ENCODE results near the gene HSF4. TPM values are rescaled to one million over a fixed set of nuclear protein-coding genes. Genes with fewer than 3 reads are reported as not detected.

The HSF4 gene
- total and polyA plus RNA-seq, 2 of the 4 experiments (the other 2 are of a cell fraction) = 0.54 to 7.5 TPM

GRCh38 chr16:67188323-67188722 is 23.8 kb downstream of the HSF4 start:
- Histone ChIP-seq H3K14ac (replicated peaks; ENCODE audit: low read depth, low read length) (no peak overlapping the region), H3K4ac (ENCODE audit: low read depth, low read length) (no peak overlapping the region), H3K4me1 (ENCODE audit: control insufficient read depth, insufficient read depth, low read length) (peaks cover 19% of the 10 kb centered on the region), H2AK9ac (replicated peaks; ENCODE audit: low read depth, low read length, poor library complexity) (no peak overlapping the region), H3K9me1 (ENCODE audit: insufficient read depth, low read length) (peaks cover 22% of the 10 kb centered on the region), H3K9me3 (ENCODE audit: control insufficient read depth, insufficient read depth, low read length) (no peaks in the 10 kb centered on the region), H3K4me3 (ENCODE audit: insufficient read depth, low read depth, low read length) (no peak overlapping the region), H2BK20ac (ENCODE audit: low read depth, low read length) (no peak overlapping the region), H4K20me1 (ENCODE audit: insufficient read depth, low read length) (peaks cover 16% of the 10 kb centered on the region), H3K23ac (ENCODE audit: low read depth, low read length) (no peak overlapping the region), H3K27me3 (ENCODE audit: control insufficient read depth, insufficient read depth, low read length) (no peaks in the 10 kb centered on the region), H4K8ac (ENCODE audit: low read depth in 2 of 2, low read length in 2 of 2) (no peak overlapping the region), H3K79me1 (ENCODE audit: low read depth in 1 of 2, low read length in 2 of 2) (peaks cover 10 to 19% of the 10 kb centered on the region in 2 experiments; a peak in 3 of 4 replicates), H3K18ac (ENCODE audit: low read depth, low read length) (no peak overlapping the region), H3K56ac (ENCODE audit: extremely low read depth, insufficient read depth, low read length) (no peak overlapping the region), H2BK120ac (ENCODE audit: low read depth, low read length) (no peak overlapping the region), H2AK5ac (ENCODE audit: low read depth, low read length) (no peak overlapping the region), H3K36me3 (ENCODE audit: control insufficient read depth, insufficient read depth, low read length) (peaks cover 2% of the 10 kb centered on the region; the same call in 1 of the 2 replicates), H3K9ac (ENCODE audit: low read depth, low read length) (no peak overlapping the region), H2AFZ (replicated peaks; ENCODE audit: low read length, poor library complexity) (no peak overlapping the region), H3K27ac (ENCODE audit: insufficient read depth, low read length) (no peak overlapping the region), H2BK5ac (ENCODE audit: low read depth, low read length, poor library complexity, severe bottlenecking) (no peak overlapping the region), H3K4me2 (ENCODE audit: low read depth, low read length) (no peak overlapping the region), H2BK15ac (ENCODE audit: low read depth, low read length) (no peak overlapping the region), H4K5ac (ENCODE audit: low read depth, low read length) (no peak overlapping the region), H4K91ac (ENCODE audit: insufficient read depth, low read depth, low read length) (no peak overlapping the region)
- no peak for ATAC-seq (ENCODE audit: low read depth)
- 0 out of 2 replicates have a peak, but pooled peaks have one; percentile 20 for TF ChIP-seq USF2 (IDR thresholded peaks at IDR 0.05; ENCODE audit: low read depth, low read length)
- no peak for TF ChIP-seq RCOR1 (IDR thresholded peaks at IDR 0.05; ENCODE audit: insufficient replicate concordance, low read length)
- TF ChIP-seq ELK1 (IDR thresholded peaks at IDR 0.05; ENCODE audit: borderline replicate concordance, low read depth, low read length) = no peak
- dilution Hi-C loops (cut with HindIII; ENCODE audit: low sequenced_read_pairs, unreplicated experiment) = no loop called here
- in situ Hi-C loops (cut with MboI; ENCODE audit: low sequenced_read_pairs) = no loop called here
- no peak for DNase-seq
- CTCF ChIA-PET = no interaction called here
- POLR2A ChIA-PET (ENCODE audit: unreplicated experiment) = no interaction called here
- intact Hi-C loops (cut with micrococcal nuclease) = loop anchor here (10.0 kb wide), 1 partner anchor 174 kb away; no protein-coding TSS in a partner anchor
- no TSS peak for BruUV-seq (replicated peaks)
- 83% methylated on average over 2 of the region's 4 CpGs; no CpG with 5 or more reads in 1 of the 2 experiments for WGBS, 2 experiments (ENCODE audit: extremely low coverage in 2 of 2, insufficient read length in 1 of 2)
